ENCODE data around the gene NEIL3. TPM values are rescaled to one million over a fixed set of nuclear protein-coding genes. Genes with fewer than 3 reads are reported as not detected.

NEIL3 gene
- total RNA-seq, 4 donors from 2014 or later, result 0.41 to 0.95 TPM; not detected in 2

DNA sequence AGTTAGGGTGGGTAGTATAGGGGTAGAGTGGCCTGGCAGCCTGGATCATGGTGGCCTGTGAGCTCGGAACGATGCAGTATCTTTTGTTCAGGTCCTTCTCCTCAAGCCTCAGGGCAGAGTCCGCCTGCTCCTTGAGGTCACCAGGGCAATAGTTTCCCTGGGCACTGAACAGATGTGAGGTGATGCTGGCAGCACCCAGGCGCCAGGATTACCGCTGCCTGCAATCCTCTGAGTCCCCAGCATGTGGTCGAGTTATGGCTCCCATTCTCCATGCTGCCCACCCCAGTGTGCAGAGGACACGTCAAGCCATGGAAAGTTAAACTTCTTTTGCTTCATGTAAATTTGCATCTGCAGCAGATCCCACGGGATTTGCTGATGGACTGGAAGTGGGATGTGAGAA lies 38.7 kb downstream of the NEIL3 start:
- H3K4me3 ChIP-seq, result no peak overlapping the region
- no peaks in the 10 kb centered on the region for H3K9me3 ChIP-seq
- no peaks in the 10 kb centered on the region for H3K27me3 ChIP-seq
- H3K27ac ChIP-seq, result no peak overlapping the region
- H3K36me3 ChIP-seq, result no peaks in the 10 kb centered on the region
- in situ Hi-C loops (cut with MboI; ENCODE audit: low pct_ligation_motif_present in 1 of 4, low pct_unique_long_range_greater_than_20kb in 1 of 4, low sequenced_read_pairs in 3 of 4) (no loop called here), intact Hi-C loops (cut with DNase I; ENCODE audit: low total_unique reads) (no loop called here)
- H3K4me1 ChIP-seq, result no peaks in the 10 kb centered on the region
- TF ChIP-seq POLR2AphosphoS5 (IDR thresholded peaks at IDR 0.05), result no peak
- no peak for TF ChIP-seq POLR2A (IDR thresholded peaks at IDR 0.05)
- TF ChIP-seq EP300 (IDR thresholded peaks at IDR 0.05; ENCODE audit: low read depth), result no peak
- TF ChIP-seq CTCF (IDR thresholded peaks at IDR 0.05), result no peak
- no peak for DNase-seq
- WGBS, 2 donors (ENCODE audit: low coverage in 1 of 2), result 96 to 100% methylated on average over 4 to 8 of the region's 8 CpGs

- in situ Hi-C loops (cut with MboI; ENCODE audit: low pct_ligation_motif_present in 1 of 4, low pct_unique_long_range_greater_than_20kb in 1 of 4, low sequenced_read_pairs in 3 of 4), result no loop called here
- WGBS, 2 donors (ENCODE audit: low coverage in 1 of 2), result 89 to 94% methylated on average over 4 to 6 of the region's 6 CpGs
- no peak overlapping the region for H3K4me3 ChIP-seq
- H3K9me3 ChIP-seq, result no peaks in the 10 kb centered on the region
- H3K4me1 ChIP-seq, result no peaks in the 10 kb centered on the region
- no peak for DNase-seq
- no peak for TF ChIP-seq EP300 (IDR thresholded peaks at IDR 0.05; ENCODE audit: low read depth)
- no peak for TF ChIP-seq CTCF (IDR thresholded peaks at IDR 0.05)
- no peak for TF ChIP-seq POLR2AphosphoS5 (IDR thresholded peaks at IDR 0.05)
- no peak for TF ChIP-seq POLR2A (IDR thresholded peaks at IDR 0.05)
- intact Hi-C loops (cut with DNase I; ENCODE audit: low total_unique reads), result no loop called here
- H3K36me3 ChIP-seq, result no peaks in the 10 kb centered on the region
- no peak overlapping the region for H3K27ac ChIP-seq
- H3K27me3 ChIP-seq, result no peaks in the 10 kb centered on the region
These were observed 39.5 kb downstream of the NEIL3 start for GRCh38 chr4:177349191-177349590.

GRCh38 chr4:177351622-177352244 lies 42.1 kb downstream of the NEIL3 start:
- no peaks in the 10 kb centered on the region for H3K9me3 ChIP-seq
- no peak overlapping the region for H3K27ac ChIP-seq
- 79 to 84% methylated on average over 4 to 5 of the region's 5 CpGs for WGBS, 2 donors (ENCODE audit: low coverage in 1 of 2)
- intact Hi-C loops (cut with DNase I; ENCODE audit: low total_unique reads) (no loop called here), in situ Hi-C loops (cut with MboI; ENCODE audit: low pct_ligation_motif_present in 1 of 4, low pct_unique_long_range_greater_than_20kb in 1 of 4, low sequenced_read_pairs in 3 of 4) (no loop called here)
- no peak for TF ChIP-seq EP300 (IDR thresholded peaks at IDR 0.05; ENCODE audit: low read depth)
- TF ChIP-seq CTCF (IDR thresholded peaks at IDR 0.05), result no peak
- TF ChIP-seq POLR2AphosphoS5 (IDR thresholded peaks at IDR 0.05), result no peak
- no peak for TF ChIP-seq POLR2A (IDR thresholded peaks at IDR 0.05)
- no peaks in the 10 kb centered on the region for H3K4me1 ChIP-seq
- no peaks in the 10 kb centered on the region for H3K27me3 ChIP-seq
- DNase-seq, result no peak
- H3K36me3 ChIP-seq, result no peaks in the 10 kb centered on the region
- no peak overlapping the region for H3K4me3 ChIP-seq

- in situ Hi-C loops (cut with MboI; ENCODE audit: low pct_ligation_motif_present in 1 of 4, low pct_unique_long_range_greater_than_20kb in 1 of 4, low sequenced_read_pairs in 3 of 4), result no loop called here
- no peaks in the 10 kb centered on the region for H3K4me1 ChIP-seq
- no peak overlapping the region for H3K27ac ChIP-seq
- no peaks in the 10 kb centered on the region for H3K36me3 ChIP-seq
- TF ChIP-seq EP300 (IDR thresholded peaks at IDR 0.05; ENCODE audit: low read depth), result no peak
- no peak for TF ChIP-seq CTCF (IDR thresholded peaks at IDR 0.05)
- TF ChIP-seq POLR2A (IDR thresholded peaks at IDR 0.05), result no peak
- TF ChIP-seq POLR2AphosphoS5 (IDR thresholded peaks at IDR 0.05), result no peak
- no peaks in the 10 kb centered on the region for H3K9me3 ChIP-seq
- H3K4me3 ChIP-seq, result no peak overlapping the region
- no peak for DNase-seq
- intact Hi-C loops (cut with DNase I; ENCODE audit: low total_unique reads), result no loop called here
- no peaks in the 10 kb centered on the region for H3K27me3 ChIP-seq
These were observed 46.5 kb downstream of the NEIL3 start for GRCh38 chr4:177356206-177356605.

Measured in transverse colon (tissue), 4 donors.